Measurements from ENCODE around the gene ZNF239. TPM values are rescaled to one million over a fixed set of nuclear protein-coding genes. Genes with fewer than 3 reads are reported as not detected.
A peak's percentile ranks its signal among the peaks of the same experiment; 100 is the strongest.

ZNF239 gene
- total and polyA plus RNA-seq, 7 donors = 0.46 to 6.2 (median 4.1) TPM

GRCh38 chr10:43616697-43617370 is 42.4 kb upstream of the ZNF239 start:
- Histone ChIP-seq H3K9me3 (peaks cover 0 to 17% (median 5%) of the 10 kb centered on the region in 4 donors), H3K4me1 (no peaks in the 10 kb centered on the region), H3K36me3 (peaks cover 0 to 41% (median 6%) of the 10 kb centered on the region in 4 donors), H3K27me3 (no peaks in the 10 kb centered on the region), H3K27ac (no peak overlapping the region), H3K4me3 (no peak overlapping the region)
- DNase-seq = no peak
- intact Hi-C loops (cut with DNase I) = no loop called here
- WGBS, 2 donors = 89 to 97% methylated on average over 6 of the region's 6 CpGs
- TF ChIP-seq EP300 (IDR thresholded peaks at IDR 0.05) (no peak), POLR2AphosphoS5 (IDR thresholded peaks at IDR 0.05) (no peak), CTCF (IDR thresholded peaks at IDR 0.05) (no peak), POLR2A (IDR thresholded peaks at IDR 0.05) (no peak)

GRCh38 chr10:43610636-43611035 is 36.2 kb upstream of the ZNF239 start:
- Histone ChIP-seq H3K9me3 (no peaks in the 10 kb centered on the region), H3K36me3 (peaks cover 0 to 55% (median 3%) of the 10 kb centered on the region in 4 donors), H3K4me1 (peaks cover 0 to 13% (median 8%) of the 10 kb centered on the region in 4 donors), H3K27ac (no peak overlapping the region), H3K27me3 (no peaks in the 10 kb centered on the region), H3K4me3 (no peak overlapping the region)
- intact Hi-C loops (cut with DNase I) = no loop called here
- DNase-seq = no peak
- no peak for TF ChIP-seq EP300 (IDR thresholded peaks at IDR 0.05)
- no peak for TF ChIP-seq POLR2AphosphoS5 (IDR thresholded peaks at IDR 0.05)
- TF ChIP-seq POLR2A (IDR thresholded peaks at IDR 0.05) = no peak
- no peak for TF ChIP-seq CTCF (IDR thresholded peaks at IDR 0.05)

GRCh38 chr10:43607199-43607573 is 32.8 kb upstream of the ZNF239 start:
- TF ChIP-seq POLR2AphosphoS5 (IDR thresholded peaks at IDR 0.05) (no peak), CTCF (IDR thresholded peaks at IDR 0.05) (no peak), POLR2A (IDR thresholded peaks at IDR 0.05) (no peak), EP300 (IDR thresholded peaks at IDR 0.05) (no peak)
- Histone ChIP-seq H3K27me3 (no peaks in the 10 kb centered on the region), H3K4me1 (peaks cover 0 to 13% (median 8%) of the 10 kb centered on the region in 4 donors), H3K4me3 (peak overlapping the region in 3 of 4 donors; percentile 68 to 90 (median 80)), H3K36me3 (peaks cover 0 to 30% (median 3%) of the 10 kb centered on the region in 4 donors), H3K9me3 (no peaks in the 10 kb centered on the region), H3K27ac (peak overlapping the region in 1 of 4 donors; percentile 77)
- WGBS, 2 donors = 31 to 68% methylated on average over 10 of the region's 10 CpGs
- intact Hi-C loops (cut with DNase I) = loop anchor here (5.0 kb wide), 1 partner anchor 35 kb away; the partner anchor contains the start of gene ZNF239
- no peak for DNase-seq

GRCh38 chr10:43606323-43607198 is 32.1 kb upstream of the ZNF239 start, which contains the start of gene ZNF485:
Gene ZNF485 (plus strand): TSS chr10:43606438. CDS start chr10:43607051, 613 bp downstream.
- peak; percentile 81 for DNase-seq
- 1 to 4% methylated on average over 58 of the region's 58 CpGs for WGBS, 2 donors

More at GRCh38 chr10:43606323-43607198, 32.1 kb upstream of the ZNF239 start, which contains the start of gene ZNF485:
- no peak for TF ChIP-seq CTCF (IDR thresholded peaks at IDR 0.05)
- TF ChIP-seq EP300 (IDR thresholded peaks at IDR 0.05) = no peak
- peak; percentile 30 to 70 (median 60) for TF ChIP-seq POLR2AphosphoS5 (IDR thresholded peaks at IDR 0.05)
- no peak for TF ChIP-seq POLR2A (IDR thresholded peaks at IDR 0.05)
- H3K4me3 ChIP-seq = peak within 1 kb of the TSS; percentile 68 to 92 (median 85)
- no peaks in the 10 kb centered on the region for H3K27me3 ChIP-seq
- intact Hi-C loops (cut with DNase I) = loop anchor here (1.0 to 5.0 kb wide), 2 partner anchors 34 to 42 kb away; partner anchors contain the start of genes ZNF239 and ZNF32
- H3K9me3 ChIP-seq = no peaks in the 10 kb centered on the region
- H3K27ac ChIP-seq = peak within 1 kb of the TSS; percentile 62 to 77 (median 69)
- H3K36me3 ChIP-seq = peaks cover 0 to 28% (median 2%) of the 10 kb centered on the region in 4 donors
- H3K4me1 ChIP-seq = peaks cover 0 to 13% (median 8%) of the 10 kb centered on the region in 4 donors

All from sigmoid colon (tissue), 7 donors.